Naive B cell (primary cell): ENCODE results near the gene CCDC107. TPM values are rescaled to one million over a fixed set of nuclear protein-coding genes. Genes with fewer than 3 reads are reported as not detected.

ENCODE experiments used
- ATAC-seq, 2 donors: fragments of 150-1000 bp; cut with Tn5 transposase; 2 replicates each; pipeline ENCODE4 v1.10.0; 2021; ENCODE audit warnings: low read depth in 2 of 2, mild to moderate bottlenecking in 2 of 2, moderate library complexity in 2 of 2
- DNase-seq: peaks from one replicate; pipeline ENCODE4 v3.0.0; 2022
- H3K27ac Mint-ChIP-seq, 6 donors: one replicate each; pipeline ENCODE4 v1.8.0; 2020 to 2022; ENCODE audit warnings: mild to moderate bottlenecking in 6 of 6, mixed read lengths in 6 of 6, moderate library complexity in 5 of 6, inconsistent platforms in 2 of 6
- H3K27me3 Mint-ChIP-seq, 3 donors: one replicate each; pipeline ENCODE4 v1.8.0; 2021 to 2022; ENCODE audit warnings: mixed read lengths in 3 of 3, mild to moderate bottlenecking in 1 of 3
- H3K36me3 Mint-ChIP-seq, 2 donors: one replicate each; pipeline ENCODE4 v1.8.0; 2020 to 2022; ENCODE audit warnings: mixed read lengths in 2 of 2, inconsistent platforms in 1 of 2, mild to moderate bottlenecking in 1 of 2
- H3K4me1 Mint-ChIP-seq, 3 donors: one replicate each; pipeline ENCODE4 v1.8.0; 2020 to 2022; ENCODE audit warnings: mixed read lengths in 3 of 3, inconsistent platforms in 1 of 3, mild to moderate bottlenecking in 1 of 3, moderate library complexity in 1 of 3
- H3K4me3 Mint-ChIP-seq, 8 donors: one replicate each; pipeline ENCODE4 v1.8.0; 2020 to 2022; ENCODE audit warnings: mild to moderate bottlenecking in 8 of 8, mixed read lengths in 8 of 8, moderate library complexity in 8 of 8, inconsistent platforms in 2 of 8
- H3K9me3 Mint-ChIP-seq, 7 donors: one replicate each; pipeline ENCODE4 v1.8.0; 2020 to 2022; ENCODE audit warnings: mixed read lengths in 7 of 7, mild to moderate bottlenecking in 5 of 7, inconsistent platforms in 2 of 7, moderate library complexity in 1 of 7
- polyA plus RNA-seq, 6 donors: library from polyadenylated mRNA; unstranded; fragments of 300-500 nt; fragmentation: Illumina TruSeq; gene quantifications; one replicate each; pipeline ENCODE4 v1.2.3, GENCODE V29; 2021; ENCODE audit warnings: low read depth in 6 of 6

Gene CCDC107
- polyA plus RNA-seq, 6 donors from 2014 or later: 42.7 to 60.2 (median 51.5) TPM

GRCh38 chr9:35683323-35683722 lies 25.2 kb downstream of the CCDC107 start:
- Mint-ChIP-seq H3K36me3 (no peaks in the 10 kb centered on the region), H3K4me1 (peaks cover 11 to 23% (median 13%) of the 10 kb centered on the region in 3 donors), H3K4me3 (no peak overlapping the region), H3K27ac (peak overlapping the region in 2 of 6 donors; percentile 58 to 67), H3K27me3 (peaks cover 0 to 3% (median 0%) of the 10 kb centered on the region in 3 donors), H3K9me3 (no peaks in the 10 kb centered on the region)
- ATAC-seq: no peak
- no peak for DNase-seq

DNA sequence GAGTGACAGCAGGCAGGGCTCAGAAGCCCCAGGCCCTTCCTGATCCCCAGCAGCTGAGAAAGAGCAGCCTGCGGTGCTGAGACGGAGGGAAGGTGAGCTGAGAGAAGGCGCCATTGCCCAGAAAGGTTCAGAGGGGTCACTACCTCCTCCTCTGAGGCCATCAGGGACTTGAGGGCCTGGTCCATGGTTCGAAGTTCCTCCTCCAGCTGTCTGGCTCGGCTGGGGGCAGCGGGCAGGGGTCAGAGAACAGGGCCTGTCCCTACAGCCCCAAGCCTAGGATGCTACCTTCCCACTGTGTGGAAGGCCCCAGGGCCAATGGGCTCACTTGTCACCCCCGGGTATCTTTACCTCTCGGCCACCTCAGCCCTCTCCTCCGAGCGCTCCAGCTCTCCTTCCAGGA lies 26.8 kb downstream of the CCDC107 start:
- no peaks in the 10 kb centered on the region for H3K9me3 Mint-ChIP-seq
- H3K4me1 Mint-ChIP-seq: peaks cover 10 to 25% (median 15%) of the 10 kb centered on the region in 3 donors
- ATAC-seq (no peak), DNase-seq (no peak)
- peaks cover 0 to 3% (median 0%) of the 10 kb centered on the region in 3 donors for H3K27me3 Mint-ChIP-seq
- no peaks in the 10 kb centered on the region for H3K36me3 Mint-ChIP-seq
- no peak overlapping the region for H3K27ac Mint-ChIP-seq
- H3K4me3 Mint-ChIP-seq: no peak overlapping the region

DNA sequence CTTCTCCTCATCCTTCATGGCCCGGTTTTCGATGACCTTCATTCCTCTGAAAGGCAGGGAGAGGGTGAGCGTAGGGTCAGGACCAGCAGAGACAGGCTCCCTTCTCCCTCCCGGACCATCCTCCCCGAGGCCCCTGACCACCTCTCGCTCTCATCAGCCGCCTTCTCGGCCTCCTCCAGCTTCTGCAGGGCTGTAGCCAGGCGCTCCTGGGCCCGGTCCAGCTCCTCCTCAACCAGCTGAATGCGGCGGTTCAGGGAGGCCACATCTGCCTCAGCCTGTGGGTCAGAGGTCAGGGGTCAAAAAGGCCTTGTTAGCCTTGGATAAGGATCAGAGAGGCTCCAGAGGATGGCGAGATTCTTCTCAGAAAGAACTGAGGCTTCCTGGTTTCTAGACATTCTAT lies 27.4 kb downstream of the CCDC107 start:
- DNase-seq (no peak), ATAC-seq (no peak)
- H3K27ac Mint-ChIP-seq: no peak overlapping the region
- H3K27me3 Mint-ChIP-seq: peaks cover 0 to 3% (median 0%) of the 10 kb centered on the region in 3 donors
- H3K36me3 Mint-ChIP-seq: no peaks in the 10 kb centered on the region
- peaks cover 4 to 21% (median 9%) of the 10 kb centered on the region in 3 donors for H3K4me1 Mint-ChIP-seq
- no peak overlapping the region for H3K4me3 Mint-ChIP-seq
- H3K9me3 Mint-ChIP-seq: no peaks in the 10 kb centered on the region

DNA sequence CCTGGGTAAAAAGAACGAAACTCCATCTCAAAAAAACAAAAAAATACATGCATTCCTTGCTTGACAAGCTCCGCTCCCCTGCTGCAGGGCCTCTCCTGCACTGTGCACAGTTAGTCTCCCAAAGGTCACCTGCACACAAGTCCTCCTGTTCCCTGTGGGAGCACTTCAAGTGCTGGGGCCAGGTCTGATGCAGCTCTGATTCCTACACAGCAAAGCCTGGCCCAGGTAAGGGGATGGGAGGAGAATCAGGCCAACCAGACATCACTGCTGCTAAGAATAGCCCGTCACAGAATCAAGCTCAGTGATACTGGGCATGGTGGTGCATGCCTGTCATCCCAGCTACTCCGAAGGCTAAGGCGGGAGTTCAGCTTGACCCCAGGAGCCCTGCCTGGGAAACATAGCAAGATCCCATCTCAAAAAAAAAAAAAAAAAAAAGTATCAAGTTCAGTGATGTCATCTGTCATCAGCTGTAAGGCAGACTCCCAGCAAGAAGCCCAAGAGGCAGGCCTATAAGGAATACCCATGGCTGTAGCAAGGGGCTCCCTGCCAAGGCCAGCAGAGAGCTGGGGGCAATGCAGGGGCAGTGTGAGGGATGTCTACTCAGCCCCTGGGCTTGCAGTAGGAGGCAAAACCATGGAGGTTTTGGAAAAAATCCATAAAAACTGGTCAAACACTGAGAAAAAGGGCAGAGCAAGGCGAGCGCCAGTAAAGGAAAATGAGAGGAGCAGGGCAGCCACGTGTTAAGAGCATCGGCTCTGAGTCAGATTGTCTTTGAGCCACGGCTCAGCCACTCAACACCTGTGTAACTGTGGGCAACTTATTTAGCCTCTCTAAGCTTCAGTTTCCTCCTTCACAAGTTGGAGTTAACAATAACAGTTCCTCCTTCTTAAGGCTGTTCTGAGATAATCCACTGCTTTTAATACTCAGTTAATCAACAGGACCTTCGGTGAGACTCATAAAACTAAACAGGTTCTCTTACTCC lies 28.4 kb downstream of the CCDC107 start:
- DNase-seq (no peak), ATAC-seq (no peak)
- no peaks in the 10 kb centered on the region for H3K27me3 Mint-ChIP-seq

GRCh38 chr9:35687306-35687705 lies 29.2 kb downstream of the CCDC107 start:
- Mint-ChIP-seq H3K4me3 (peak overlapping the region in 2 of 8 donors; percentile 8 to 23), H3K27ac (peak overlapping the region in 1 of 6 donors; percentile 3)

More for the DNA sequence above, 28.4 kb downstream of the CCDC107 start:
- no peaks in the 10 kb centered on the region for H3K36me3 Mint-ChIP-seq
- peak overlapping the region in 2 of 8 donors; percentile 12 to 62 for H3K4me3 Mint-ChIP-seq
- no peak overlapping the region for H3K27ac Mint-ChIP-seq
- H3K9me3 Mint-ChIP-seq: no peaks in the 10 kb centered on the region
- H3K4me1 Mint-ChIP-seq: peaks cover 9 to 20% (median 12%) of the 10 kb centered on the region in 3 donors

GRCh38 chr9:35687972-35688557 lies 30.0 kb downstream of the CCDC107 start:
- Mint-ChIP-seq H3K27ac (no peak overlapping the region), H3K4me1 (peaks cover 14 to 16% (median 15%) of the 10 kb centered on the region in 3 donors), H3K27me3 (no peaks in the 10 kb centered on the region), H3K4me3 (peak overlapping the region in 5 of 8 donors; percentile 24 to 59 (median 51)), H3K9me3 (no peaks in the 10 kb centered on the region), H3K36me3 (no peaks in the 10 kb centered on the region)
- ATAC-seq (no peak), DNase-seq (no peak)

More at GRCh38 chr9:35687306-35687705, 29.2 kb downstream of the CCDC107 start:
- Mint-ChIP-seq H3K27me3 (no peaks in the 10 kb centered on the region), H3K9me3 (no peaks in the 10 kb centered on the region), H3K4me1 (peaks cover 15 to 20% (median 16%) of the 10 kb centered on the region in 3 donors), H3K36me3 (no peaks in the 10 kb centered on the region)
- DNase-seq: no peak
- no peak for ATAC-seq

DNA sequence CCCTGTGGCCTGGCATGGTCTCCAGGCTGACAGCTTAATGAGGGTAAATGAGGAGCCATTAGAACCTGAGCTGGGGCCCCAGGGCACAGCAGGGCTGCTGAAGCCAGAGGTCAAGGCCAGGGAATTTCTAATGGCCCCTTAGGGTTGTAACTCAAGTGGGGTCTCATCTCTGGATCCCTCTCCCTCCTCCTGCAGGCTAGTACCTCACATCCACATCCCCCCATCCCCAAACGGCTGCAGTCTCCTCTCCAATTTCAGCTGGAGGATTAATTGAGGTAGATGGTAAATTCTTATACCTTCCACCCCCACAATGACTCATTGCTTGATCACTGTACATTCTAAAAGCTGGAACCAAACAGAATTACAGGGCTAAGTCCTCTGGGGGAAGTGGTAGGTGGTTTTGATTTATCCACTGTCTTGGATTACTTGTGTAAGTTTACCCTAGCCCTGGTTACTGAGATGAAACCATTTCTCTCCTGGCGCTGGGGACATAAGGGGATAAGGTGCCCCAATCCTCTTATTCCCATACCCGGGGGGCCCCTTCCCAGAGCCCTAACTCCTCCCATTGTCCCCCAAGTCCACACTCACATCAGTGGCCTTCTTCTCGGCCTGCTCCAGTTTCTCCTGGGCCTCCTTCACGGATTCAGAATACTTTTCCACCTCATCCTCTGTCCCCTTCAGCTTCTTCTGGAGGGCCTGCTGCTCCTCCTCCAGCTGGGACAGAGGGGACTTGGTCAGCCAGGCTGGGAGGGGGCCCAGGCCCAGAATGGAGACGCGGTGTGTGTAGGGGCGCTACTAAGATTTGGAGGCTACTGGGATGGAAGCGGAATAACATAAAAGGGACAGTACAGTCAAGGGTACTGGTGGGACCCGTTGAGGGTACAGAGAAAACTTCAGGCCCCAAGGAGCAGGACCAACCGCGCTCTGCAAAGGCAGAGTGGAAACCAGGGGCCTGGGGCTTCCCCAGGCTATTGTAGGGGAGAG lies 30.8 kb downstream of the CCDC107 start:
- Mint-ChIP-seq H3K36me3 (no peaks in the 10 kb centered on the region), H3K9me3 (no peaks in the 10 kb centered on the region), H3K27ac (no peak overlapping the region), H3K4me3 (peak overlapping the region; percentile 36 to 90 (median 66)), H3K27me3 (no peaks in the 10 kb centered on the region), H3K4me1 (peaks cover 13 to 16% (median 14%) of the 10 kb centered on the region in 3 donors)
- ATAC-seq: peak in 1 of 2 donors; percentile 25
- no peak for DNase-seq

GRCh38 chr9:35689542-35690293 lies 31.6 kb downstream of the CCDC107 start, which contains the start of gene TPM2:
Gene TPM2 (minus strand): TSS chr9:35689925. CDS start chr9:35689817, 108 bp downstream.
- DNase-seq (no peak), ATAC-seq (peak; percentile 25 to 26)
- Mint-ChIP-seq H3K9me3 (no peaks in the 10 kb centered on the region), H3K4me1 (peaks cover 10 to 16% (median 13%) of the 10 kb centered on the region in 3 donors), H3K36me3 (no peaks in the 10 kb centered on the region), H3K27me3 (no peaks in the 10 kb centered on the region), H3K4me3 (peak within 1 kb of the TSS; percentile 87 to 98 (median 93)), H3K27ac (peak within 1 kb of the TSS in 3 of 6 donors; percentile 73 to 89 (median 81))

DNA sequence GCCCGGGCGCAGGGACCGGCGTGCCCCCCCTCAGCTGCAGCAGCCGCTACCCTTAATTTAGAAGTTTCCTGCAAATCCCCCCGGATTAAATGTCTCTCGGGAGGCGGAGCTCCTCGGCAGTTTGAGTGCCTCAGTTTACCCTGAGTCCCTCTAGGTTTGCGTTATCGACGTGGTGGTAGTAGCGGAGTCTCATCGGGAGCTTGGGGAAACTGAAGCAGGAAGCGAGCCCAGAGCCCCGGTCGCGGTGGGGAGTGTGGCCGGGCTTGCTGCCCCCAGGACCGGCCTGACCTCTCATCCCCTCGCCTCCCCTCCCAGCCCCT lies 32.2 kb downstream of the CCDC107 start:
- no peaks in the 10 kb centered on the region for H3K9me3 Mint-ChIP-seq
- H3K36me3 Mint-ChIP-seq: no peaks in the 10 kb centered on the region
- H3K4me1 Mint-ChIP-seq: peaks cover 10 to 16% (median 13%) of the 10 kb centered on the region in 3 donors
- no peaks in the 10 kb centered on the region for H3K27me3 Mint-ChIP-seq
- ATAC-seq: peak; percentile 8 to 18
- no peak for DNase-seq
- peak overlapping the region in 2 of 6 donors; percentile 73 to 81 for H3K27ac Mint-ChIP-seq
- peak overlapping the region; percentile 77 to 98 (median 90) for H3K4me3 Mint-ChIP-seq

GRCh38 chr9:35690614-35691333 lies 32.7 kb downstream of the CCDC107 start:
- H3K36me3 Mint-ChIP-seq: no peaks in the 10 kb centered on the region
- H3K27ac Mint-ChIP-seq: peak overlapping the region in 5 of 6 donors; percentile 43 to 89 (median 60)
- DNase-seq (no peak), ATAC-seq (peak; percentile 43 to 45)
- H3K9me3 Mint-ChIP-seq: no peaks in the 10 kb centered on the region
- peaks cover 10 to 16% (median 13%) of the 10 kb centered on the region in 3 donors for H3K4me1 Mint-ChIP-seq
- H3K4me3 Mint-ChIP-seq: peak overlapping the region; percentile 87 to 98 (median 93)
- H3K27me3 Mint-ChIP-seq: no peaks in the 10 kb centered on the region

DNA sequence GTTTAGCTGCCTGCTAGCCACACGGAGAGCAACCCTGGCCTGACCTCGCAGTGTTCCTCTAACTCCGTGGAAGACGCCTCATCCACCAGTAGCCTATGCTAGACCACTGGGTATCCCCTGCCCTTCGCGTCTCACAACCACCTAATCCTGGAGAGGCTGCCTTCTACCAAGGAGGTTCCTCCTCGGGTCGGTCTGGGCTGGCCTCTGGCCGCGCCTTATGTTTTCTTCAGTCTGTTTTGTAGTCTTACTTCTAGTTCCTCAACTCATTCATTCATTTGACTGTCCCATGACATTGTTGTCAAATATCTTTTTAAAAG lies 33.2 kb downstream of the CCDC107 start:
- peak overlapping the region in 5 of 6 donors; percentile 29 to 89 (median 56) for H3K27ac Mint-ChIP-seq
- peaks cover 10 to 17% (median 13%) of the 10 kb centered on the region in 3 donors for H3K4me1 Mint-ChIP-seq
- peak; percentile 28 to 34 for ATAC-seq
- peak overlapping the region; percentile 87 to 98 (median 92) for H3K4me3 Mint-ChIP-seq
- H3K36me3 Mint-ChIP-seq: no peaks in the 10 kb centered on the region
- H3K27me3 Mint-ChIP-seq: no peaks in the 10 kb centered on the region
- no peak for DNase-seq
- H3K9me3 Mint-ChIP-seq: no peaks in the 10 kb centered on the region
